Activated gamma-delta T cell treated with anti-CD3 and anti-CD28 coated beads, Interleukin-2, amount 50 U/mL, for 16 hours (primary cell): Measurements from ENCODE around the gene KCTD8.

Source experiments
- DNase-seq: peaks from one replicate; pipeline ENCODE4 v3.0.0-alpha.2; 2020; ENCODE audit warnings: low read depth

KCTD8 gene

DNA sequence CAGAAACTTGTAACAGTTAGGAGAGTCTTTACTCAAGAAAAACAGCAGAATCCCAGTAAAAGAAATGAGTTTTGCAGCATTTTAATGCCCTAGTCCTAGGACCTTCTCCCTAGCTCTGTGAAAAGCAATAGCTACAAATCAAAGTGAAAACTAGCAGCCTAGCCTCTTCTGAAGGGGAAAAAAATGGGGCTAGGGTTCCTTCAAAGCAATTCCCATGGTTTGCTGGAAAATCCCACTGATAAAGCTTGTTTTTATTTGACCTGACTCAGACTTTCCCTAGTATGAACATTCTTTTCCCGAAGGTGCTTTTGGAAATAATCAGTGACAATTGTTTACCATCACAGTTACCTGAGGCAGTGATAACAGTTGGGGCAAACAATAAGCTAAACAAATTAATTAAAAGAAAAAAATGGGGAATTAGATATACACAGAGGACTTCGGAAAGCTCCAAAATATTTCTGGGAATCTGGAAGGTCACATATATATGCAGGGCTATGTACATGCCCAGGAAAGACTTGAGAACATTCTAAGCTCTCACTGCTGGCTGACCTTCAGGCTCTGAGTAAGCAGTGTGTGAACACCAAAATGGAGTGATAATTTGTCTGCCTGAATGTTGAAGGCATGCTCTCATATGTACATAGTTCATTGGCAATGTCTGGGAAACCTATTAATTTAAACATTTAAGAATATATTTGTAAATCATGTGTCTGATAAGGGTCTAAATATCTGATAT, 285.9 kb downstream of the KCTD8 start:
- DNase-seq, result no peak

- DNase-seq, result no peak
Observed at GRCh38 chr4:44161756-44162155, 286.9 kb downstream of the KCTD8 start.

- no peak for DNase-seq
Observed at GRCh38 chr4:44160776-44161367, 287.7 kb downstream of the KCTD8 start.

- DNase-seq, result no peak
Observed at GRCh38 chr4:44159991-44160390, 288.6 kb downstream of the KCTD8 start.

DNA sequence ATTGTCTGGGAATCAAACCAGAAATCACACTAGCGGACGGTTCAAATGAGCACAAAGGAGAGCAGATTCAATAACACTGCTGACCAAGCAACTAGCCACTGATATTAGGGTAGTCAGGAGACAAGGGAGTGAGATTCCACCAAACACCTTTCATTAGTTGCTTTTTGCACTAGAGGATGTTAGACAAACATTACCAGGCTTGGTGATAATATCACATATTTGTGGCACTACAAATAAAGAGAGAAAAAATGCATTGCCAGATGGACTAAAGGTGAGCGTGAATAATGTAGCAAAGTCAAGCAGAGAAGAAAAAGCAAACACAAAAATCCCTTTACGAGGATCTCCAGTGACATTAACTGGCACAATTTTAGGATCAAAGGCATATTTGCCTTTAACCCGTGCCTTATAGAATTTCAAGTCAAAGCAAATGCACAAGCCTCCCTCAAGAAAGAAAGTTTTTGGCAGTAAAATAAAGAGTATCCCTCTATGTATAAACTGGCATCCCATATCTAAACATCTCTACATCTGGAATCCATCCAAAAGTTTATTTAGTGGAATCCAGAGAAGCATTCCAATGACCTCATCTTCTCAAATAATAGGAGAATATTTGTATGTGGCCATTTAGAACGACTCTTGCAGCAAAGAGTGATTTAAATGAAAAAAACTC, 290.9 kb downstream of the KCTD8 start:
- DNase-seq, result no peak

DNA sequence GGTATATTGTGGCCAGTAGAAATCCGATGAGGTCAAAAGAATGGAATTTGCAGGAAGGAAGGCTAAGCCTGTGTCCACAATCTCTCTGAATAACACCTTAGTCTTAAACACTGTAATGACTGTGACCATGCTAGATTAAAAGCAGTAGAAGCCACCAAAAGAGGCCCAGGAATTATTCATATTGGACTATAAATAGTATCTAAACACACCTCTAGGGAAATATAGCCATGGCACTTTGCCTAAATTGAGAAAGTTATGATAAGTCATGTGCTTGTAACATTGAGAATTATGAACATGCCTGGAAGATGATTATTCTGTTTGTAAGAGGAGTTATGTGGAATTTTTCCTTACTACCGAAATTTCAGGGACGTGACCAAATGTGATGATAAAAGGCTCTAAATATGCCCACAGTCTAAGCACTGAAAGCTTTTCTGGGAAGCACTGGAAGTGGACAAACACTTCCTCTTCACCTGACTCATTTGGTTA, 298.5 kb downstream of the KCTD8 start:
- no peak for DNase-seq

- DNase-seq, result no peak
Observed at GRCh38 chr4:44149282-44149681, 299.3 kb downstream of the KCTD8 start.

DNA sequence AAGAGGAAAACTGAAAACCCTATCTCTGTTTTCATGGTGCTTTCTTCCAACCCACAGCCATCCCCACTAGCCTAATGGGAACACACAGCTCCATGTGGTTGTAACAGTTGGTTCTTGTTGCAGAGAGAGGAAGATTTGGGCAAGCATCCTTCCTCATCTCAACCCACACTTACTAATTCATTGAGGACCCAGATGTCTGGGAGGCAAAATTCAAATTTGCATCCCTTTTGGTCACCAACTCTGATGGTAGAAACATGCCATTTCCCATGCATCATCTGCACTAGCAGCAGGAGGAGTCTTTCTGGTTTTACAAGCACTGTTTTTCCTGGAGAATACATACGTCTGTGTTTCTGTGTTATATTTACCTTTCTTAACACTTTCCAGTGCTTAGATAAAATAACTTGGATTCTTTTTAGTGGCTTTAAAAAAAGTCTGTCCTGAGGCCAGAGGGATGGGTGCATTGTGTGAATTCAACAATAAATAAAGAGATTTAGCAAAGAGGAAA, 301.0 kb downstream of the KCTD8 start:
- DNase-seq, result no peak

DNA sequence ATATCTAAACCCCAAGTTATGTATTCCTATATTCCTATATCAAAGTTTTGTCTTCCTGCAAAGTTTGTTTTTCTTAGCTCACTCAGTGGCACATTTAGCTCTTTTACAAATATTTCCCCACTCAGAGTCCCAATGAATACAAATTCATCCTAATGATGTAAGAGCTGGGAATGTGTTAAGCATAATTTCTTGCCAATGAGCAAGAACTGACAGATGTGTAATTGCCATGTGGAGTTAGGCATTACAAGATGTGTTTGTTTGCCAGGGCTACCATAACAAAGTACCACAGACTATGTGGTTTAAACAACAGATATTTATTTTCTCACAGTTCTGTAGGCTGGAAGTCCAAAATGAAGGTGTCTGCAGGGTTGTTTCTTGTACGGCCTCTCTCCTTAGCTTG, 302.1 kb downstream of the KCTD8 start:
- no peak for DNase-seq

GRCh38 chr4:44145868-44146267, 302.7 kb downstream of the KCTD8 start:
- DNase-seq, result no peak

DNA sequence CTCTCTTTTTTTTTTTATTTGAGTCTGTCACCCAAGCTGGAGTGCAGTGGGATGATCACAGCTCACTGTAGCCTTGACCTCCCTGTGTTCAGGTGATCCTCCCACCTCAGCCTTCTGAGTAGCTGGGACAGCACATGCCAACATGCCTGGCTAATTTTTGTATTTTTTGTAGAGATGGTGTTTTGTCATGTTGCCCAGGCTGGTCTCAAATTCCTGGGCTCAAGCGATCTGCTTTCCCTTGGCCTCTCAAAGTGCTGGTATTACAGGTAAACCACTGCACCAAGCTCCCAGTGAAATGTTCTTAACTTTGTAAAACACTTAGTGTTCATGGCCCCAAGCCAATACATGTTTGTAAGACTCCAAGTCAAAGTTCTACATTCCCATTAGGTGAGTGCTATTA, 316.1 kb downstream of the KCTD8 start:
- DNase-seq, result no peak
